K562 (cell line): ENCODE results near the gene CYS1. TPM values are rescaled to one million over a fixed set of nuclear protein-coding genes. Genes with fewer than 3 reads are reported as not detected.

ENCODE experiments used
- BRF2 ChIP-seq: IDR thresholded peaks from 3 replicates; pipeline ENCODE4 v1.6.1; 2011; ENCODE audit warnings: borderline replicate concordance, mild to moderate bottlenecking; ENCODE audit not compliant: insufficient read length, insufficient read depth
- CBFA2T3 ChIP-seq: fragments of 450-650 bp; IDR thresholded peaks from 2 replicates; pipeline ENCODE4 v1.6.1; 2017
- CGGBP1 ChIP-seq: fragments of 250-450 bp; sonication (Bioruptor Pico); IDR thresholded peaks from 2 replicates; pipeline ENCODE4 v1.9.0; 2021; ENCODE audit warnings: mild to moderate bottlenecking
- DNMT1 ChIP-seq: fragments of 450-650 bp; IDR thresholded peaks from 2 replicates; pipeline ENCODE4 v1.6.1; 2016; ENCODE audit warnings: antibody characterized with exemption, mild to moderate bottlenecking
- EHMT2 ChIP-seq: fragments of 450-650 bp; IDR thresholded peaks from 2 replicates; pipeline ENCODE4 v1.6.1; 2018; ENCODE audit warnings: antibody characterized with exemption
- IRF2 ChIP-seq: sonication (generic); formaldehyde crosslinking; IDR thresholded peaks from 2 replicates; pipeline ENCODE4 v1.8.1; 2022; ENCODE audit warnings: mild to moderate bottlenecking, missing genetic modification reagents
- KLF6 ChIP-seq: fragments of 250-450 bp; sonication (Bioruptor Pico); IDR thresholded peaks from 2 replicates; pipeline ENCODE4 v1.4.0; 2020; ENCODE audit warnings: mild to moderate bottlenecking, moderate library complexity, borderline replicate concordance
- NFE2 ChIP-seq: IDR thresholded peaks from 2 replicates; pipeline ENCODE4 v1.6.1; 2014; ENCODE audit warnings: antibody characterized with exemption, low read depth
- NR0B1 ChIP-seq: fragments of 450-650 bp; IDR thresholded peaks from one replicate; pipeline ENCODE4 v1.6.1; 2018; ENCODE audit warnings: mild to moderate bottlenecking, moderate library complexity; ENCODE audit not compliant: partially characterized antibody
- PCBP2 ChIP-seq: fragments of 200-400 bp; formaldehyde crosslinking; IDR thresholded peaks from 2 replicates; pipeline ENCODE4 v1.6.1; 2018; ENCODE audit warnings: low read length, low read depth, mild to moderate bottlenecking, moderate library complexity; ENCODE audit not compliant: poor library complexity, severe bottlenecking
- RBM15 ChIP-seq: fragments of 200-400 bp; formaldehyde crosslinking; IDR thresholded peaks from 2 replicates; pipeline ENCODE4 v1.6.1; 2018; ENCODE audit warnings: mild to moderate bottlenecking, low read length, moderate library complexity; ENCODE audit not compliant: insufficient read depth
- SREBF1 ChIP-seq: fragments of 150-350 bp; IDR thresholded peaks from 2 replicates; pipeline ENCODE4 v1.6.1; 2014; ENCODE audit warnings: antibody characterized with exemption, low read depth, low read length, borderline replicate concordance
- SREBF2 ChIP-seq: sonication (generic); formaldehyde crosslinking; IDR thresholded peaks from 2 replicates; pipeline ENCODE4 v1.4.0; 2020; ENCODE audit warnings: mild to moderate bottlenecking, missing genetic modification reagents
- TAF15 ChIP-seq: fragments of 200-400 bp; formaldehyde crosslinking; IDR thresholded peaks from 2 replicates; pipeline ENCODE4 v1.6.1; 2017; ENCODE audit warnings: mild to moderate bottlenecking, low read depth, low read length, moderate library complexity
- ZNF253 ChIP-seq: fragments of 250-450 bp; sonication (Bioruptor Pico); conservative IDR thresholded peaks from 2 replicates; pipeline ENCODE4 v1.6.1; 2021; ENCODE audit warnings: mild to moderate bottlenecking
- polyA plus RNA-seq, 8 experiments: library from polyadenylated mRNA; depleted of rRNA in 4 of 8; stranded (reverse) in 5 of 8; unstranded in 3 of 8; fragments of >200 nt; fragmentation: Nextera tagmentation in 2 of 8; fragmentation: Illumina TruSeq in 1 of 8; extraction: Ambion mirVana in 2 of 8; extraction: Trizol in 1 of 8; gene quantifications; 2 replicates each; pipeline versions ENCODE4 v1.2.1 to v1.2.3, GENCODE V29; 2011 to 2014; ENCODE audit warnings: inconsistent platforms in 1 of 8, missing spikeins in 1 of 8
- total RNA-seq, 7 experiments: library from RNA; depleted of rRNA in 6 of 7; stranded (reverse); fragments of >200 nt in 6 of 7; fragmentation: Illumina TruSeq in 2 of 7; extraction: Trizol in 2 of 7; gene quantifications; 2 replicates each; pipeline versions ENCODE4 v1.2.1 to v1.2.3, GENCODE V29; 2011 to 2021; ENCODE audit warnings: low replicate concordance in 1 of 7
- TF ChIP-seq, protein P1 (sequence below): sonication (generic); formaldehyde crosslinking; IDR thresholded peaks from 2 replicates; pipeline ENCODE4 v1.9.0; 2022; ENCODE audit warnings: mild to moderate bottlenecking, missing genetic modification reagents
- TF ChIP-seq, protein P2 (sequence below), 3 experiments: IDR thresholded peaks in 2 of 3; conservative IDR thresholded peaks in 1 of 3; 2 replicates each; pipeline ENCODE4 v1.5.1; 2011 to 2012; ENCODE audit warnings: low read length in 3 of 3, mild to moderate bottlenecking in 3 of 3, control low read depth in 2 of 3, improper control_type of control experiment in 1 of 3, inconsistent platforms in 1 of 3, low read depth in 1 of 3, mixed read lengths in 1 of 3, moderate library complexity in 1 of 3; ENCODE audit not compliant: insufficient read depth in 2 of 3

Gene CYS1
- total and polyA plus RNA-seq, 9 of the 15 experiments (the other 6 are each of a cell fraction or from before 2014, with no cell fraction given) = 0.11 to 0.13 TPM; not detected in 7

GRCh38 chr2:10122500-10123280 lies 42.5 kb upstream of the CYS1 start, which contains the start of gene RRM2 (continued):
- TF ChIP-seq SREBF1 (no peak), TAF15 (no peak), NR0B1 (no peak), CBFA2T3 (no peak), PCBP2 (peak; percentile 72), IRF2 (CRISPR knock-in tag) (no peak), RBM15 (no peak; the same call in 1 of the 2 replicates), DNMT1 (no peak), NFE2 (no peak), CGGBP1 (CRISPR knock-in tag) (no peak), KLF6 (CRISPR knock-in tag) (no peak), ZNF253 (CRISPR knock-in tag) (no peak), SREBF2 (no peak), EHMT2 (no peak), BRF2 (no peak)
- TF ChIP-seq, protein P1, sequence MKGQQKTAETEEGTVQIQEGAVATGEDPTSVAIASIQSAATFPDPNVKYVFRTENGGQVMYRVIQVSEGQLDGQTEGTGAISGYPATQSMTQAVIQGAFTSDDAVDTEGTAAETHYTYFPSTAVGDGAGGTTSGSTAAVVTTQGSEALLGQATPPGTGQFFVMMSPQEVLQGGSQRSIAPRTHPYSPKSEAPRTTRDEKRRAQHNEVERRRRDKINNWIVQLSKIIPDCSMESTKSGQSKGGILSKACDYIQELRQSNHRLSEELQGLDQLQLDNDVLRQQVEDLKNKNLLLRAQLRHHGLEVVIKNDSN (CRISPR knock-in tag) = no peak; the same call in 1 of the 2 replicates
- TF ChIP-seq, protein P2, sequence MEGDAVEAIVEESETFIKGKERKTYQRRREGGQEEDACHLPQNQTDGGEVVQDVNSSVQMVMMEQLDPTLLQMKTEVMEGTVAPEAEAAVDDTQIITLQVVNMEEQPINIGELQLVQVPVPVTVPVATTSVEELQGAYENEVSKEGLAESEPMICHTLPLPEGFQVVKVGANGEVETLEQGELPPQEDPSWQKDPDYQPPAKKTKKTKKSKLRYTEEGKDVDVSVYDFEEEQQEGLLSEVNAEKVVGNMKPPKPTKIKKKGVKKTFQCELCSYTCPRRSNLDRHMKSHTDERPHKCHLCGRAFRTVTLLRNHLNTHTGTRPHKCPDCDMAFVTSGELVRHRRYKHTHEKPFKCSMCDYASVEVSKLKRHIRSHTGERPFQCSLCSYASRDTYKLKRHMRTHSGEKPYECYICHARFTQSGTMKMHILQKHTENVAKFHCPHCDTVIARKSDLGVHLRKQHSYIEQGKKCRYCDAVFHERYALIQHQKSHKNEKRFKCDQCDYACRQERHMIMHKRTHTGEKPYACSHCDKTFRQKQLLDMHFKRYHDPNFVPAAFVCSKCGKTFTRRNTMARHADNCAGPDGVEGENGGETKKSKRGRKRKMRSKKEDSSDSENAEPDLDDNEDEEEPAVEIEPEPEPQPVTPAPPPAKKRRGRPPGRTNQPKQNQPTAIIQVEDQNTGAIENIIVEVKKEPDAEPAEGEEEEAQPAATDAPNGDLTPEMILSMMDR (IDR thresholded peaks at IDR 0.05 in 2 of 3, conservative IDR thresholded peaks at IDR 0.05 in 1 of 3; ENCODE audit: insufficient read depth in 2 of 3, low read depth in 1 of 3, low read length in 3 of 3) = no peak
